ENCODE data around the gene AK6. TPM values are rescaled to one million over a fixed set of nuclear protein-coding genes. Genes with fewer than 3 reads are reported as not detected.

Gene AK6
- total and polyA plus RNA-seq, 9 of the 15 experiments (the other 6 are each of a cell fraction or from before 2014, with no cell fraction given) = 84.6 to 669 (median 143) TPM

DNA sequence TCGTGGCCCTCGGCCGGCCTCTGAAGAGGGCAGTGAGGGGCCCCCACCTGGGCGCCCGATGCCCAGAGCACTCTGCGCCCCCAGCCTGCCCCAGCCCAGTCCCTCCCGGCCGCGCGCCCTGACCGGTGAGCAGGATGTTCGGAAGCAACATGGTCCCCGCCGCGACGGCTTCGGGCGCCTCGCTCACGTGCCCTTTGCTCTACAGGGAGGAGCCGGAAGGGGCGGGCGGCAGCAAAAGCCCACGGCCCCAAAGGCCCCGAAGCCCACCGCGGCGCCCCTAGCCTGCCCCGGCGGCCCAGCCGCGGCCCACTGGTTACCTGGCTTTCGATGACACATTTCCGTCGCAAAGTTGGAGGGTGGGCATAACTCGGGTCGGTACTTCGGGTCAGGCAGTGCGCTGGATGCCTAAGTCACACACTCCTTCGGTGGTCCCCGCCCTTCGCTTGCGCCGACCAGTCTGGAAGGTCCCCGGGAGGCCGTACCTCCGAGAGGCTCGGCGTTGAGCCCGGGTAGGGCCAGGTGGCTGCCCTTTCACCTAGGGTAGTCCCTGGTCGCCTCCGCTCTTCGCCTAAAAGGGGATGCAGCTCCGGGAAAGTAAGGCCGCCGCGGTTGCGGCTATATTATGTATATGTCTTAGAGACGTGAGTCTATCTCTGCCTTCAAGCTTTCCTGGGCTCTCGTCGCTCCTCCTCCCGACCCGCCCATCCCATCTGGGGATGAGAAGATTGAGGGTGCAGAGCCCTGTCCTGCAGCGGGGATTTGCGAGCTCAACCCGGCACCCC, at the start of gene AK6, which contains the start of the genes RAD17 and TAF9 (continued):
- TF ChIP-seq, protein P1, sequence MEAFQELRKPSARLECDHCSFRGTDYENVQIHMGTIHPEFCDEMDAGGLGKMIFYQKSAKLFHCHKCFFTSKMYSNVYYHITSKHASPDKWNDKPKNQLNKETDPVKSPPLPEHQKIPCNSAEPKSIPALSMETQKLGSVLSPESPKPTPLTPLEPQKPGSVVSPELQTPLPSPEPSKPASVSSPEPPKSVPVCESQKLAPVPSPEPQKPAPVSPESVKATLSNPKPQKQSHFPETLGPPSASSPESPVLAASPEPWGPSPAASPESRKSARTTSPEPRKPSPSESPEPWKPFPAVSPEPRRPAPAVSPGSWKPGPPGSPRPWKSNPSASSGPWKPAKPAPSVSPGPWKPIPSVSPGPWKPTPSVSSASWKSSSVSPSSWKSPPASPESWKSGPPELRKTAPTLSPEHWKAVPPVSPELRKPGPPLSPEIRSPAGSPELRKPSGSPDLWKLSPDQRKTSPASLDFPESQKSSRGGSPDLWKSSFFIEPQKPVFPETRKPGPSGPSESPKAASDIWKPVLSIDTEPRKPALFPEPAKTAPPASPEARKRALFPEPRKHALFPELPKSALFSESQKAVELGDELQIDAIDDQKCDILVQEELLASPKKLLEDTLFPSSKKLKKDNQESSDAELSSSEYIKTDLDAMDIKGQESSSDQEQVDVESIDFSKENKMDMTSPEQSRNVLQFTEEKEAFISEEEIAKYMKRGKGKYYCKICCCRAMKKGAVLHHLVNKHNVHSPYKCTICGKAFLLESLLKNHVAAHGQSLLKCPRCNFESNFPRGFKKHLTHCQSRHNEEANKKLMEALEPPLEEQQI (IDR thresholded peaks at IDR 0.05) = peak; percentile 17; the same call in 1 of the 2 replicates
- TF ChIP-seq TAF9B (IDR thresholded peaks at IDR 0.05; ENCODE audit: partially characterized antibody) (peak; percentile 47), TEAD1 (CRISPR knock-in tag; IDR thresholded peaks at IDR 0.05) (peak in 1 of 2 experiments; percentile 82; a peak in 2 of 4 replicates), ZNF75A (CRISPR knock-in tag; IDR thresholded peaks at IDR 0.05) (no peak), PRMT5 (CRISPR knock-in tag; IDR thresholded peaks at IDR 0.05) (0 out of 2 replicates have a peak, but pooled peaks have one; percentile 25), THRAP3 (IDR thresholded peaks at IDR 0.05; ENCODE audit: borderline replicate concordance) (no peak), NONO (IDR thresholded peaks at IDR 0.05; ENCODE audit: low read depth in 2 of 2, low read length in 1 of 2) (peak; percentile 69 to 91; a peak in 3 of 4 replicates), TBL1XR1 (IDR thresholded peaks at IDR 0.05; ENCODE audit: low read length in 2 of 2) (0 out of 4 replicates have a peak, but pooled peaks of 1 of the 2 experiments have one; percentile 34), SAFB (IDR thresholded peaks at IDR 0.05; ENCODE audit: borderline replicate concordance, low read depth, low read length) (0 out of 2 replicates have a peak, but pooled peaks have one; percentile 29), SMAD1 (IDR thresholded peaks at IDR 0.05; ENCODE audit: low read depth, low read length, partially characterized antibody) (peak; percentile 18), ZNF766 (CRISPR knock-in tag; conservative IDR thresholded peaks at IDR 0.05) (peak; percentile 81), RB1 (IDR thresholded peaks at IDR 0.05; ENCODE audit: low read depth) (peak; percentile 79), ZZZ3 (IDR thresholded peaks at IDR 0.05) (peak; percentile 45; the same call in 1 of the 2 replicates), RBM14 (IDR thresholded peaks at IDR 0.05; ENCODE audit: borderline replicate concordance, insufficient read depth, low read depth, low read length) (0 out of 2 replicates have a peak, but pooled peaks have one; percentile 93), EGR1 (conservative IDR thresholded peaks at IDR 0.05) (peak; percentile 49), YY1 (IDR thresholded peaks at IDR 0.05; ENCODE audit: borderline replicate concordance in 1 of 3, control insufficient read depth in 1 of 3, extremely low read depth in 1 of 3, insufficient read depth in 3 of 3, insufficient read length in 1 of 3, insufficient replicate concordance in 2 of 3, low read depth in 1 of 3, low read length in 2 of 3) (peak; percentile 44 to 91 (median 84)), POLR2B (IDR thresholded peaks at IDR 0.05; ENCODE audit: low read depth, partially characterized antibody) (peak; percentile 71), CC2D1A (IDR thresholded peaks at IDR 0.05) (peak; percentile 23; the same call in 1 of the 2 replicates), MTF1 (CRISPR knock-in tag; IDR thresholded peaks at IDR 0.05; ENCODE audit: borderline replicate concordance) (no peak)
- TF ChIP-seq, protein P2, sequence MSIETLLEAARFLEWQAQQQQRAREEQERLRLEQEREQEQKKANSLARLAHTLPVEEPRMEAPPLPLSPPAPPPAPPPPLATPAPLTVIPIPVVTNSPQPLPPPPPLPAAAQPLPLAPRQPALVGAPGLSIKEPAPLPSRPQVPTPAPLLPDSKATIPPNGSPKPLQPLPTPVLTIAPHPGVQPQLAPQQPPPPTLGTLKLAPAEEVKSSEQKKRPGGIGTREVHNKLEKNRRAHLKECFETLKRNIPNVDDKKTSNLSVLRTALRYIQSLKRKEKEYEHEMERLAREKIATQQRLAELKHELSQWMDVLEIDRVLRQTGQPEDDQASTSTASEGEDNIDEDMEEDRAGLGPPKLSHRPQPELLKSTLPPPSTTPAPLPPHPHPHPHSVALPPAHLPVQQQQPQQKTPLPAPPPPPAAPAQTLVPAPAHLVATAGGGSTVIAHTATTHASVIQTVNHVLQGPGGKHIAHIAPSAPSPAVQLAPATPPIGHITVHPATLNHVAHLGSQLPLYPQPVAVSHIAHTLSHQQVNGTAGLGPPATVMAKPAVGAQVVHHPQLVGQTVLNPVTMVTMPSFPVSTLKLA (conservative IDR thresholded peaks at IDR 0.05) = peak; percentile 96 to 98
- TF ChIP-seq, protein P3, sequence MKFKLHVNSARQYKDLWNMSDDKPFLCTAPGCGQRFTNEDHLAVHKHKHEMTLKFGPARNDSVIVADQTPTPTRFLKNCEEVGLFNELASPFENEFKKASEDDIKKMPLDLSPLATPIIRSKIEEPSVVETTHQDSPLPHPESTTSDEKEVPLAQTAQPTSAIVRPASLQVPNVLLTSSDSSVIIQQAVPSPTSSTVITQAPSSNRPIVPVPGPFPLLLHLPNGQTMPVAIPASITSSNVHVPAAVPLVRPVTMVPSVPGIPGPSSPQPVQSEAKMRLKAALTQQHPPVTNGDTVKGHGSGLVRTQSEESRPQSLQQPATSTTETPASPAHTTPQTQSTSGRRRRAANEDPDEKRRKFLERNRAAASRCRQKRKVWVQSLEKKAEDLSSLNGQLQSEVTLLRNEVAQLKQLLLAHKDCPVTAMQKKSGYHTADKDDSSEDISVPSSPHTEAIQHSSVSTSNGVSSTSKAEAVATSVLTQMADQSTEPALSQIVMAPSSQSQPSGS (CRISPR knock-in tag; IDR thresholded peaks at IDR 0.05) = no peak

Measured in K562 (cell line).